ENCODE measurements around the gene ARHGEF26. TPM values are rescaled to one million over a fixed set of nuclear protein-coding genes. Genes with fewer than 3 reads are reported as not detected.
A peak's percentile ranks its signal among the peaks of the same experiment; 100 is the strongest.

The ARHGEF26 gene
- total RNA-seq, 1 experiment from 2014 or later = 8.3 TPM

GRCh38 chr3:154113609-154114008 lies 7.6 kb upstream of the ARHGEF26 start:
- no peak for DNase-seq (ENCODE audit: low spot score)

- no peak for DNase-seq (ENCODE audit: low spot score)
Measured at GRCh38 chr3:154115332-154115731, 5.9 kb upstream of the ARHGEF26 start.

GRCh38 chr3:154119951-154120350 lies 1.2 kb upstream of the ARHGEF26 start:
- no peak for DNase-seq (ENCODE audit: low spot score)

- DNase-seq (ENCODE audit: low spot score) = peak; percentile 48
Measured at GRCh38 chr3:154121701-154122551, 736 bp downstream of the ARHGEF26 start.

GRCh38 chr3:154122552-154122911 lies 1.3 kb downstream of the ARHGEF26 start:
- no peak for DNase-seq (ENCODE audit: low spot score)

- peak; percentile 19 for DNase-seq (ENCODE audit: low spot score)
Measured at GRCh38 chr3:154122912-154123559, 1.8 kb downstream of the ARHGEF26 start.

- no peak for DNase-seq (ENCODE audit: low spot score)
Measured at GRCh38 chr3:154123906-154124305, 2.7 kb downstream of the ARHGEF26 start.

GRCh38 chr3:154125378-154126030 lies 4.3 kb downstream of the ARHGEF26 start:
- peak; percentile 56 for DNase-seq (ENCODE audit: low spot score)

- DNase-seq (ENCODE audit: low spot score) = no peak
Measured at GRCh38 chr3:154126651-154127050, 5.5 kb downstream of the ARHGEF26 start.

GRCh38 chr3:154129625-154130024 lies 8.4 kb downstream of the ARHGEF26 start:
- no peak for DNase-seq (ENCODE audit: low spot score)

GRCh38 chr3:154130540-154130939 lies 9.3 kb downstream of the ARHGEF26 start:
- no peak for DNase-seq (ENCODE audit: low spot score)

- DNase-seq (ENCODE audit: low spot score) = no peak
Measured at GRCh38 chr3:154131830-154132229, 10.6 kb downstream of the ARHGEF26 start.

- no peak for DNase-seq (ENCODE audit: low spot score)
Measured at GRCh38 chr3:154132777-154133375, 11.7 kb downstream of the ARHGEF26 start.

- DNase-seq (ENCODE audit: low spot score) = no peak
Measured at GRCh38 chr3:154135511-154136173, 14.5 kb downstream of the ARHGEF26 start.

GRCh38 chr3:154137036-154137435 lies 15.8 kb downstream of the ARHGEF26 start:
- no peak for DNase-seq (ENCODE audit: low spot score)

- peak; percentile 18 for DNase-seq (ENCODE audit: low spot score)
Measured at GRCh38 chr3:154139996-154140436, 18.8 kb downstream of the ARHGEF26 start.

GRCh38 chr3:154142608-154143007 lies 21.4 kb downstream of the ARHGEF26 start:
- DNase-seq (ENCODE audit: low spot score) = no peak

- DNase-seq (ENCODE audit: low spot score) = no peak
Measured at GRCh38 chr3:154143873-154144272, 22.7 kb downstream of the ARHGEF26 start.

- no peak for DNase-seq (ENCODE audit: low spot score)
Measured at GRCh38 chr3:154144825-154145465, 23.8 kb downstream of the ARHGEF26 start.

GRCh38 chr3:154148541-154148940 lies 27.4 kb downstream of the ARHGEF26 start:
- peak; percentile 69 for DNase-seq (ENCODE audit: low spot score)

- DNase-seq (ENCODE audit: low spot score) = no peak
Measured at GRCh38 chr3:154149286-154149685, 28.1 kb downstream of the ARHGEF26 start.

All from HT-29 (cell line).